NK-92 treated with Interleukin-12 subunit alpha and Interleukin-12 subunit beta, amount 100 ng/mL, for 24 hours (cell line): ENCODE results near the gene IFI44L.

ENCODE experiments used
- DNase-seq: peaks from one replicate; lab custom pipeline; 2025; lab: John Stamatoyannopoulos, UW

IFI44L gene

DNA sequence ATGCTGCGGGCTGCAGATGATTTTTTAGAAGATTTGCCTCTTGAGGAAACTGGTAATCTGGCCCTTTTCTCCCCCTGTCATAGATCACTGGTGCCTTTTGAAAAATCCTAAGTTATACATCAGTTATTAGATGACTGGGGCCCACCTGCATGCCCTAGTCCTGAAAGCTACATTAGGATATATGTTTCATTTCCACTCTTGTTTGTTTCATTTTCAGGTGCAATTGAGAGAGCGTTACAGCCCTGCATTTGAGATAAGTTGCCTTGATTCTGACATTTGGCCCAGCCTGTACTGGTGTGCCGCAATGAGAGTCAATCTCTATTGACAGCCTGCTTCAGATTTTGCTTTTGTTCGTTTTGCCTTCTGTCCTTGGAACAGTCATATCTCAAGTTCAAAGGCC is 21.3 kb downstream of the IFI44L start:
- no peak for DNase-seq

DNA sequence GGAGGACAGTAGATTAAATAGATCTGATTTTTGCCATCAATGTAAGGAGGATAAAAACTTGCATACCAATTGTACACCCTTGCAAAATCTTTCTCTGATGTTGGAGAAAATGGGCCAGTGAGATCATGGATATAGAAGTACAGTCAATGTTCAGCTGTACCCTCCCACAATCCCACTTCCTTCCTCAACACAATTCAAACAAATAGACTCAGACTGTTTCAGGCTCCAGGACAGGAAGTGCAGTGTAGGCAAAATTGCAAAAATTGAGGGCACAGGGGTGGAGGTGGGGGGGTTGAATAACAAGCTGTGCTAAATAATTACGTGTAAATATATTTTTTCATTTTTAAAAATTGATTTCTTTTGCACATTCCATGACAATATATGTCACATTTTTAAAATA is 25.5 kb downstream of the IFI44L start:
- DNase-seq, result no peak

DNA sequence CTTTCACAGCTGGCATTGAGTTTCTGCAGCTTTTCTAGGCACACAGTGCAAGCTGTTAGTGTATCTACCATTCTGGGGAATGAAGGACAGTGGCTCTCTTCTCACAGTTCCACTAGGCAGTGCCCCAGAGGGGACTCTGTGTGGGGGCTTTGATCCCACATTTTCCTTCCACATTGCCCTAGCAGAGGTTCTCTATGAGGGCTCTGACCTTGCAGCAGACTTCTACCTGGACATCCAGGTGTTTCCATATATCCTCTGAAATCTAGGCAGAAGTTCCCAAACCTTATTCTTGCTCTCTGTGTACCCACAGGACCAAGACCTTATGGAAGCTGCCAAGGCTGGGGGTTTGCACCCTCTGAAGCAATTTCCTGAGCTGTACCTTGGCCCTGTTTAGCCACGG is 27.0 kb downstream of the IFI44L start:
- no peak for DNase-seq

DNA sequence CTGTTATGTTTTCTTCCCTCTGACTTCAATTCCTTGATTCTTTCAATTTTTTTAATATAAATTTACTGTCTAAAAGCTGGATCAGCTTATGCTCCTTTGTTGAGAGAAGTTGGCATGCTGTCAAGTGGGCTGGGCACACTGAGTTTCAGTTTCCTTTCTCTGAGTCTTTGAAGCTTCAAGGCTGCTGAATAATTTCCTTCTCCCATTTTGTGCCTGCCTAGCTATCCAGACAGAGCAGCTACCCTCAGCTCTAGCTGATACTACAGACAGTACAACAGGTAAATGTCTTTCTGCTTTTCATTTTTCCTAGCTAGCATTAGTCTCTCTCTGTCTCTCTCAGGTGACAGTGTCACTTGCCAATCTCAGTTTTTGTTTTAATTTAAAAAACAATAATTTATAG is 29.4 kb downstream of the IFI44L start, which contains the start of gene IFI44:
Gene IFI44 (plus strand): TSS at position 204 of the 400 bp plus-strand sequence. CDS start 365 bp downstream, outside the sequence.
- no peak for DNase-seq

DNA sequence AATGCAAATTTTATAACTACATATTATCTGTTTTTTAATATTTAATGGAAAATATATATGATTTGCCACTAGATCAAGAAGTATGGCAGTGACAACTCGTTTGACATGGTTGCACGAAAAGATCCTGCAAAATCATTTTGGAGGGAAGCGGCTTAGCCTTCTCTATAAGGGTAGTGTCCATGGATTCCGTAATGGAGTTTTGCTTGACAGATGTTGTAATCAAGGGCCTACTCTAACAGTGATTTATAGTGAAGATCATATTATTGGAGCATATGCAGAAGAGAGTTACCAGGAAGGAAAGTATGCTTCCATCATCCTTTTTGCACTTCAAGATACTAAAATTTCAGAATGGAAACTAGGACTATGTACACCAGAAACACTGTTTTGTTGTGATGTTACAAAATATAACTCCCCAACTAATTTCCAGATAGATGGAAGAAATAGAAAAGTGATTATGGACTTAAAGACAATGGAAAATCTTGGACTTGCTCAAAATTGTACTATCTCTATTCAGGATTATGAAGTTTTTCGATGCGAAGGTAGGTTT is 29.9 kb downstream of the IFI44L start:
- no peak for DNase-seq

DNA sequence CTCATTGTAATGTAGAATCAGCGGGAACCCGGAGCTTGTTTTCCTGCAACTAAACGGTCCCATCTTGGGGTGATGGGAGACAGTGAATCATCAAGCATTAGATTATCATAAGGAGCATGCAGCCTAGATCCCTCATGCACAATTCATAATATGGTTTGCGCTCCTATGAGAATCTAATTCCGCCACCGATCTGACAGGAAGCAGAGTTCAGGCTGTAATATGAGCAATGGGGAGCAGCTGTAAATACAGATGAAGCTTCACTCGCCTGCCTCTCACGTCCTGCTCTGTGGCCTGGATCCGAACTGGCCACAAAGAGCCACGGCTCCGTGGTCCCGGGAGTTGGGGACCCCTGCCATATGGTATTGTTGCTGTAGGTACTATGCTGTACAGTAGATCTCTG is 31.0 kb downstream of the IFI44L start:
- DNase-seq, result no peak

DNA sequence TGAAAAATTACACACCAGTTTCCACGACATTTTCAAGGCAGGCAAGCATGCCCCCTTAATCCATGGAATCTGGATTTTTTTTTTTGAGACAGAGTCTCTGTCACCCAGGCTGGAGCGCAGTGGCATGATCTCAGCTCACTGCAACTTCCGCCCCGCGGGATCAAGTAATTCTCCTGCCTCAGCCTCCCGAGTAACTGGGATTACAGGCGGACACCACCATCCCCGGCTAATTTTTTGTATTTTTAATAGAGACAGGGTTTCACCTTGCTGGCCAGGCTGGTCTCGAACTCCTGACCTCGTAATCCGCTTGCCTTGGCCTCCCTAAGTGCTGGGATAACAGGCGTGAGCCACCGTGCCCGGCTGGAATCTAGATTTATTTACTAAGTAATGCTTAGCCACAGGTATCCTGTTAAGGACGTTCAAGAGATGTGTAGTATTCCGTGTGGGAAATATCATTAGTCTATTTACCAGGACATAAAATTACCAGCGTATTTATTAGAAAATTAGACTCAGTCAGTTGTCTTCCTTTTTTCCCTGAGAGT is 31.8 kb downstream of the IFI44L start:
- DNase-seq, result no peak

DNA sequence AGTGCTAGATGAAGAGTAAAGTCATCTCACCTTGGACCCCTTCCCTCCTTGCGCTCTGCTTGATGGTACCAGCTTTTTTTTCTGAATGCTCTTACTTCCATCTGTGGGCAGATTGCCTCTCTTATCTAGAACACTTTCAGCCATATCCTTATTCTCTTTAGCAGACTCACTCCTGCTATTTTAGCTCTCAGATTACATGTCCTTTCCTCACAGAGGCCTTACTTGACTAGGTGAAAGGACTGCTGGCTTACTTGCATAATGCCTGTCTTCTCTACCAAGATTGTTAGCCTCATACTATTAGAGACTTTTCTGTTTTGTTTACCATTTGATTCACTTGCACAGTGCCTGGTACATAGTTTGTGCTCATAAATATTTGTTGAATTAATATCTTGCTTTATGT is 38.7 kb downstream of the IFI44L start:
- no peak for DNase-seq

DNA sequence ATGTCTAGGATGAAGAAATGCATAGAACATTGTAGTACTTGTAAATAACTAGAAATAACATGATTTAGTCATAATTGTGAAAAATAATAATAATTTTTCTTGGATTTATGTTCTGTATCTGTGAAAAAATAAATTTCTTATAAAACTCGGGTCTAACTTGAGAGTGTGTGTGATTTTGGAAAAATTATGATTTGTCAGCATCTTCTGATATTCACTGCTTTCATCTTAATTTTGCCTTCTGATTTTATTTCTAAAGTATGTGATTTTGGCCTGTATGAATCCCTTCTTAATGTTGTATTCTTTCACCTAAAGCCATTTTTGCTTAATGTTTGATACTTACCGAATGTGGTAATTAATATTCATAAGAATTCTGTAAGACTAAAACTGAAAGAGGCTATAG is 43.7 kb downstream of the IFI44L start:
- no peak for DNase-seq

DNA sequence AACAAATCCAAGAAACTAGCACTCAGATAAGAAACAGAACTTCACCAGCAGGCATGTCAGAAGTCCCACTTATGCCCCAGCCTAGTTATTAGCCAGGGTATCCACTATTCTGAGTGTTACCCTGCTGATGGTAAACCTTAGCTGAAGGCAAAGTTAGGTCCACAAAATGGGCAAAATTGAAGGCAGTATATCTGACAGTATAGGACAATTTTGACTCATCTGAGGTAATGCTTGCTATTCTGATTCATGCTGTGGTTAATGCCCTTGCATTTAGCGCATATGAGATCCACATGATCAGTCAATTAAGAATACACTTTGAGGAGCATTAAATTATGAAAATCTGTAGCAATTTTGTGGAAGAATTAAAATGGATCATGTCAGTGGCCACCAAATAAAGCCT is 44.5 kb downstream of the IFI44L start:
- no peak for DNase-seq

DNA sequence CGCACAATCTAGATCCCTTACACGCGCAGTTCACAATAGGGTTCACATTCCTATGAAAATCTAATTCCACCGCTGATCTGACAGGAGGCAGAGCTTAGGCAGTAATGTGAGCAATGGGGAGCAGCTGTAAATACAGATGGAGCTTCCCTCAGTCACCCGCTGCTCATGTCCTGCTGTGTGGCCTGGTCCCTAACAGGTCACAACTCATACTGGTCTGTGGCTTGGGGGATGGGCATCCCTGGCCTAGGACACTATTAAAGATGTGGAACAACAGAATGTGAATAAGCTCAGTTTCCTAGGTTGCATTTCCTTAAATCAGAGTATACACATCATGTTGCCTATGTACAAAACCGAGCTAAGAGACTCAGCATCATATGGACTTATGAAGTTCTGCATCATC is 45.6 kb downstream of the IFI44L start:
- no peak for DNase-seq

DNA sequence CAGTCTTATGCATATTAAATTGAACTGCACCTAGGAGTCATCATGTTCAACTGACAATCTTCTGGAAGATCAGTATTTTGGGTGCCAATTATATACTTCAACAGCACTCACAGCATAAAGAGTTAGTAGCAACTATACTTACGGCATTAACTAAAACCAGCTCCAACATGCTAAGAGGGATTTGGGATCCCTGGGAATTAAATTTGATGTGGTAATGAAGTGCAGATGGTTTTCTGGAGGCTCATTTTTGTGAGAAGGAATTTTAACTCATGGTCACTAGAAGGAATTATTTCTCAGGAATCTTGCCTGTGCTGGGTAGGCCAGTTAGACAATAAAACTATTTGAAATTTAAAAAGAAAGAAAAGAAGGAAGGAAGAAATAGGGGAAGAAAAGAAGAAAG is 47.7 kb downstream of the IFI44L start:
- no peak for DNase-seq

DNA sequence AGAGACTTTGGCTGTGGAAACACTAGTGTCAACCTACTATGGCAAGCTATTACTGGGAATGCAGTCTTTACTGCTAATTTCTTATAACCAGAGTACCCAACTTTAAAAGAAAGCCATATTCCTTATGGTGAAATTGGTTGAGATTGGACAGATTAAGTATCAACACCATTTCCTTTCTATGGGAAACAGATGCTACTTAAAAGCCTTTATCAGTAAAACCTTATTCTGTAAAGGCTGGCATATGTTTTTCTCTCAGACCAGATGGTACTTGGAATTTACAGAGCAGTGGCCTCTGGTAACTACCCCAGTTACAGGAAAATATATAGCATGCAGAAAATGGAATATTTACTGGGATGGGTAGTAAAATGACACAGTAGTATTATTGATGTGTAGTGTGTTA is 48.2 kb downstream of the IFI44L start:
- DNase-seq, result no peak

DNA sequence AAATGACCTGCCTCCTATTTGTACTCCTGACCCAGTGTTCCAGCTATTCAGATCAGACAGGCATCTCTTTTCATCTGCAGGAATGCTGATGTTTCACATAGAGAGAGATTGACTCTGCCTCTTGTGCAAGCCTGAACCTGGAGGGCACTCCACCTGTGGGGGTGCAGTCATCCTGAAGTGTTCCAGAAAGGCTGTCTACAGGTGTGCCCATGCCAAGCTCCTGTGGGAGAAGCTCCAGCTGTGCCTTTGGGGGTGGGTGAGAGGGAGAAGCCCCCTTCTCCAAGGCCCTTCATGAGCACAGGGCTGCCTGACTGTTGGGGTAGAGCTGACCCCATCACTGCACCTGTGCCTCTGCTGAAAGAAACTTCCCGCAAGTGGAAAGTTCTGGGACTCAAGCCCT is 52.2 kb downstream of the IFI44L start:
- DNase-seq, result no peak

DNA sequence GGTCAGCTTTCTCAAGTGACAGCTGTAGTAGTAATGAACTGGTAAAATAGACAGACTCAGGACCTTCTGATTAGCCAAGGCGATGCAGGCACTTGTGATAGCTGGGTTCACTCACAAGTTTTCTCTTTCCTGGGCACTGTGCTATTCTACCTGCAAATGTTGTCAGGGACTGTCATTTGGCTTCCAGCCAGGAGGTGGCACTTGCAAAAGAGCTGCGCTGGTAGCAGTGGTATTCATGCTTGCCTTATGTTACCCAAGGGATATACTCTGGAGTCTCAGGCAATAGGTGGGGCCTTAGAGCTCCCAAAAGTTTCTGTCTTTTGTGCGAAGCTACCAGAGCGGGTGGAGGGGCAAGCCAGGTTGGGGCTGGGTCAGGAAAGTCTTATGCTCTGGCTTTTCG is 52.9 kb downstream of the IFI44L start:
- no peak for DNase-seq

DNA sequence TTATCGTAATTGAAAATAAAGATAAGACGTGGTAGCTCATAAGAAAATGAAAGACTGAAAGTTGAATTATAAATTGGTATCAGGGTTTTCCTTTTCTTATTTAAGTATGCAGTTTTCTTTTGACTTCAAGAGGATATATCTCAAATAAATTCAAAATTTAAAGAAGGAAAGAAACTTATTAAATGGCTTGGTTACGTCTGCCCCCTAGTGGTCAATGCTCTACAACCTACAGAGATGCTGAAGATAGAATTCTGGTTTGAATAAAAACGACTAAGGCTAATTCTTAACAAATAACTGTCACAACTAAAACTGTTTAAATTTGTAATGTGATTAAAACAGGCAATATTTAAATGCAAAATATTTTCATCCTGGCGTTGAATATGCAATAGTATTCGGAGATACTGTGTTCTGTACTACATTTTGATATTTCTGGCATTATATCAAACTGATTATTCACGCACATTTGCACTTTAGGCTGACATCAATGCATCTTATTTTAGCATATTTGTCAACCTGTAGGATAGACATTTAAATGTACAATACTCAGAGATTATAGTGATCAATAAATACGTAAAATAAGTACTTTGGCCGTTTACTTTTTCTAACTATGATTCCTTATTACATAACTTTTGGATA is 56.2 kb downstream of the IFI44L start:
- no peak for DNase-seq

DNA sequence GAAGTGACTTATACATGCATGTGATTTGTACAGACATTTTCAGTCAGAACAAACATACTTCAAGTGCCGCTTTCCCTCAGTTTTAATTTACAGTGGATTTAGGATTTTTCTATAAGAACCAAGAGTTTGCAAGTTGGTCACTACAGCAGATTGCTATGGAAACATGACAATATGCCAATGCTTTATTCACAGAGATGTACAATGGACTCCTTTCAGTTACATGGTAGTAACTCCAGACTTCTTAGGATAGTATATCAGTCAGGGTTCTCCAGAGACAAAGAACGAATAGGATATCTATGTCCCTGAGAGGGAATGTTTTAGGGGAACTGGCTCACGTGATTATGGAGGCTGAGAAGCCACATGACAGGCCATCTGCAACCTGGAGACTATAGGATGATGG is 56.7 kb downstream of the IFI44L start:
- DNase-seq, result no peak

DNA sequence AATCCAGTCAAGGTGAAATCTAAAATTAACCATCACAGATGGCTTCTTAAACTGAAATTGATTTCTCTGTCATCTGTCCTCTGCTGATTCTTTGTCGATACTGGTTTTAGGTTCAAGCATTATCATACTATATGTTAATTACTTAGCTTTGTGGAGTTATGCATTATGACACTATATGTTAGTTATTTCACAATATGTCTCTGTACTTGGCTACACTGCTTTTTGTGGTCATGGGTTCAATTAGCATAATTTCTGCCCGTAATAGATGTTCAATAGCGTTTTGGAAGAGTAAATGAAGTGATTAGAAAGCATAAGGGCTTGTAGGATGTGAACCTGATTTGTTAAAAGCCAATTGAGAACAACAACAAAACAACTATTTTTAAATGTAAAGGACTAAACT is 57.5 kb downstream of the IFI44L start:
- no peak for DNase-seq

DNA sequence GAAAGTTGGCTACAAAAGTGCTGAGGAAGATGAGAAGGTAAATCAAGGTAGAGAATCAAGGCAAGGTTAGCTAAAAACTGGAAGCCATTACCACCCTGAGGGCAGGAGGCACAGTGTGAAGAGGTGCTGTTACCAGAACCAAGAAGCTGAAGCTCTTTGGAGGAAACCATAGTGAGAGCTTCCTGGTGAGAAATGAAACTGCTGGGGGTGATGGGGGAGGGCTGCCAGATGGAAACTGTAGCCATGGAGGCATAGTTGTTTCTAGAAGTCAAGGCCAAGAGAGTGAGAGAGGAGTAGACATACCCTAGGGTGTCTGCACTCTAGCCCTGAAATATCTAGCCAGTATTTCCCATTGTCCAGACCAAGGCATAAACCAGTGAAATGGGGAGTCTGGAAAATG is 58.1 kb downstream of the IFI44L start:
- DNase-seq, result no peak

DNA sequence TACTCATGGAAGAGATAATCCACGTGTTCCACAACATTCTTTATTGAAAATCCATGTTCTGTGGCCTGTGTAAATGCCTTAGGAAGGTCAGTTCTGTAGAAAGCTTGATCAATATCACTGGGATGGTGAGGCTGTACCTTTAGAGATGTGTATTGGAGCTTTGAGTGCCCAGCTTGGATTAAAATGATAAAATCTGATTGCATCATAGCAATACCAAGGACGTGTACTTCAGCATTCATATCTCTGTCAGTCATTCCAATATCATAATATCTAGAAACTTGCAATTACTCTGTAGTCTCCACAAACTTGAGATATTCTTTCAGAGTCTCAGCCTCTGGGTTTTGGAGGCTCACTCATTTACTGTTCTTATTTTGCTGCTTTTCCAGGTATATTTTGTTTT is 61.0 kb downstream of the IFI44L start:
- no peak for DNase-seq

DNA sequence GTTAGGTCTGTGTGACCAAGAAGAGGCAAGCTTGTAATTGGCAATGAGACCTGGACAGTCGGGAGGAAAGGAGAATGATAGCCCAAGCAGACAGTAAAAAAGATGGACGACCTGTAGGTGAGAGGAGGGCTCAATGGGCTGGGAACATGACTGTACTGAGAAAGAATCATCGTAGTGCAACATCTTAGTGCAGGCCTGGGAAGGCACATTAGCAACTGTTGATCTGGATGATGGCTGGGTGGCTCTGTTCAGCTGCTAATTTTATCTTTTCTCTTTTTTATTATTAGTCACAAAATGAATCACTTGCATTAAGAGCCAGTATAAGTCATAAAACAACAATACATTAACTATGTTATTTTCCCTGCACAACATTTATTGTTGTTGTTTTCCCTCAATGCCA is 62.2 kb downstream of the IFI44L start:
- no peak for DNase-seq

DNA sequence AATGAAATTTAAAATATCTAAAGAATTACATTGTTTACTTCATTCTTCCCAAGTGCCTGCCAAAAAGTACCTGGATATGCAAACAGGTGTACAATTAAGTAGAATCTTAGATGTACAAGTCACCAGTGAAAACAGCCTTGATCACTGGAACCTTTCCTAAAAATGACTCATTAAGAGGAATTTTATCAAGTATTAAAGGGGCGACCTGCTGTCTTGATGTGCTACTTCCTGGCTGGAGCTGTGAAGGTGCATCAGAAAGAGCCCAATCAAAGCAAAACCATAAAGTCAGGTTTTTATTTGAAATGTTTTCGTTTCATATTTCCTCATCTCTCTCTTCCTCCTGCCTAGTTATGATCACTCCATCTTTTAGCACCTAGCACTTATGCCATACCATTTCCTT is 62.8 kb downstream of the IFI44L start:
- no peak for DNase-seq

DNA sequence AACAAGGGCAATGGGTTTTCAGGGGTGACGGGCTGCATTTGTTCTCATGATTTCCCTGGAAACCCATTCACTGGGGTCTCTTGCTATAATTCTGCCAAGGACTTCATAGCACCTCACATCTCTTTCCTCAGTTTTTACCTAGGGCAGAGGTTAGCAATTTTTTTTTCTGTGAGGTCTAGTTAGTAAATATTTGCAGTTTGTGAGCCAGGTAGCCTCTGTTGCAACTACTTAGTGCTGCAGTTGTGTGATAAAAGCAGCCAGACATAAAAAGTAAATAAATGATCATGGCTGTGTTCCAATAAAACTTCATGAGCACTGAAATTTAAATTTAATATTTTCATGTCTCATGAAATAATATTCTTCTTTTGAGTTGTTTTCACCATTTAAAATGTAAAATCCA is 67.1 kb downstream of the IFI44L start:
- no peak for DNase-seq

DNA sequence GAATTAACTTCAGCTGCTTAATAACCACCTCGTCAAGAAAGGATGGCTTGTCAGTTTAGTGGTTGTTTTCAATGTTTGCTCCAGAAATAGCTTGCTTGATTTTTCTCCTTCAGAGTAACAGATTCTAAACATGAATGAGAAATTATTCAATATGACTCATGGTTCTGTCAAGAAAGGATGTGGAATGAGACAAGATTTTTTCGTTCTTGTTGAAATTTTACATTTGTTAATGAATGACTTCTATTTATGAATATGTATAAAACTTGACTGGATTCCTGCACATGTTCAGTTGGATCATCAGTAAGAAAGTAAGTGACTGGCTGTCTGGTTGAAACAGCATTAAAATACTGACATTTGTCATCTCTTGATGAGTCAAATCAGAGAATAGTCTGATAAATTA is 67.7 kb downstream of the IFI44L start:
- DNase-seq, result no peak
